Measurements from ENCODE around the gene AP1G2. TPM values are rescaled to one million over a fixed set of nuclear protein-coding genes. Genes with fewer than 3 reads are reported as not detected.

Gene AP1G2
- total and polyA plus RNA-seq, 2 of the 13 experiments (the other 11 are each of a cell fraction or from before 2014, with no cell fraction given) = 96.9 to 611 TPM

DNA sequence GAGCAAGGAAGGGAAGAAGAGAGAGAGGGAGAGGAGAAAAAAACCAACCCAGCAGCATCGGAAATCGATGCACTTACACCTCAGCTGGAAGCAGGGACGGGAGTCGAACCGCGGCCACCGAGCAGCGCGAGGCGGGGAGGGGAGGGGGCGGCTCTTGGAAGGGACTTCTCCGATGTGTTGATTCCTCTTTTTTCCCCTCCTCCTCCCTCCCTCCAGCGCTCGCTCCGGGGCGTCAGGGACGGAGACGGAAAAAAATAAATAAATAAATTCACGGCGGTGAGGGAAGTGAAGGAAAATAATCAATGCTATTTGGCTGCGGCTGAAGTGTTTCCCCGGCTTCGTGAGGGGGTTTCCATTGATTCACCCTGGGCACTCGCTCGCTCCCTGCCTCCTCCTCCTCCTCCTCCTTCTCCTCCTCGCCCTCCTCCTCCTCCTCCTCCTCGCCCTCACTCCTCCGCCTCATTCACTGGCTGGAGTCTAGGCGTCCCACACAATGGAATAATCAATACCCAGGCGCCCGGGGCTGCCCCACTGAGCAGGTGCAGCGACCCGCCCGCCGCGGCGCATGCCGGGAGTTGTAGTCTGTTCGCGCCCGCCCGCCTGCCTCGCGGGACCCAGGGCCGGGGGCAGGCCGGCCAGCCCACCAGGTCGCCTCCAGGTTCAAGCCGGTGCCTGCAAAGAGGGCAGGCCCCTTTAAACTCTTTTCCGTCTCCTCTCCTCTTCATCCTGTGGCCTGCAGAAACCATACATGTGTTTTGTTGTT is 16.1 kb downstream of the AP1G2 start, which contains the start of gene ZFHX2 (continued):
- TF ChIP-seq ZNF234 (CRISPR knock-in tag; conservative IDR thresholded peaks at IDR 0.05) (no peak), NFATC3 (CRISPR knock-in tag; IDR thresholded peaks at IDR 0.05) (peak; percentile 89; the same call in 1 of the 2 replicates), ATRX (CRISPR knock-in tag; IDR thresholded peaks at IDR 0.05; ENCODE audit: borderline replicate concordance) (0 out of 2 replicates have a peak, but pooled peaks have one; percentile 38), MEIS1 (CRISPR knock-in tag; IDR thresholded peaks at IDR 0.05; ENCODE audit: borderline replicate concordance) (peak; percentile 80), RBM22 (optimal IDR thresholded peaks at IDR 0.05; ENCODE audit: low read length) (no peak), ZNF296 (CRISPR knock-in tag; conservative IDR thresholded peaks at IDR 0.05) (peak; percentile 54; the same call in 1 of the 2 replicates), ZNF326 (CRISPR knock-in tag; IDR thresholded peaks at IDR 0.05; ENCODE audit: borderline replicate concordance) (0 out of 2 replicates have a peak, but pooled peaks have one; percentile 76), ZNF512 (CRISPR knock-in tag; IDR thresholded peaks at IDR 0.05) (0 out of 2 replicates have a peak, but pooled peaks have one; percentile 81), ZEB1 (IDR thresholded peaks at IDR 0.05; ENCODE audit: insufficient replicate concordance, low read depth) (no peak), FOXA1 (IDR thresholded peaks at IDR 0.05) (no peak), FOXA1 (CRISPR knock-in tag; IDR thresholded peaks at IDR 0.05) (peak; percentile 24; the same call in 1 of the 2 replicates), ARHGAP35 (CRISPR knock-in tag; IDR thresholded peaks at IDR 0.05; ENCODE audit: borderline replicate concordance) (peak; percentile 48; the same call in 1 of the 2 replicates), KAT7 (CRISPR knock-in tag; IDR thresholded peaks at IDR 0.05; ENCODE audit: borderline replicate concordance) (peak; percentile 89), ZFP36L1 (CRISPR knock-in tag; IDR thresholded peaks at IDR 0.05) (no peak), KLF12 (CRISPR knock-in tag; IDR thresholded peaks at IDR 0.05; ENCODE audit: borderline replicate concordance) (peak; percentile 97), ZNF343 (CRISPR knock-in tag; IDR thresholded peaks at IDR 0.05) (peak; percentile 21; the same call in 1 of the 2 replicates), ZNF512B (CRISPR knock-in tag; IDR thresholded peaks at IDR 0.05; ENCODE audit: borderline replicate concordance) (peak; percentile 89; the same call in 1 of the 2 replicates), ZNF572 (CRISPR knock-in tag; IDR thresholded peaks at IDR 0.05) (no peak), ZNF317 (CRISPR knock-in tag; IDR thresholded peaks at IDR 0.05) (no peak)
- TF ChIP-seq, protein P1, sequence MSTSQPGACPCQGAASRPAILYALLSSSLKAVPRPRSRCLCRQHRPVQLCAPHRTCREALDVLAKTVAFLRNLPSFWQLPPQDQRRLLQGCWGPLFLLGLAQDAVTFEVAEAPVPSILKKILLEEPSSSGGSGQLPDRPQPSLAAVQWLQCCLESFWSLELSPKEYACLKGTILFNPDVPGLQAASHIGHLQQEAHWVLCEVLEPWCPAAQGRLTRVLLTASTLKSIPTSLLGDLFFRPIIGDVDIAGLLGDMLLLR (CRISPR knock-in tag; IDR thresholded peaks at IDR 0.05) = peak; percentile 54; the same call in 1 of the 2 replicates
- TF ChIP-seq, protein P2, sequence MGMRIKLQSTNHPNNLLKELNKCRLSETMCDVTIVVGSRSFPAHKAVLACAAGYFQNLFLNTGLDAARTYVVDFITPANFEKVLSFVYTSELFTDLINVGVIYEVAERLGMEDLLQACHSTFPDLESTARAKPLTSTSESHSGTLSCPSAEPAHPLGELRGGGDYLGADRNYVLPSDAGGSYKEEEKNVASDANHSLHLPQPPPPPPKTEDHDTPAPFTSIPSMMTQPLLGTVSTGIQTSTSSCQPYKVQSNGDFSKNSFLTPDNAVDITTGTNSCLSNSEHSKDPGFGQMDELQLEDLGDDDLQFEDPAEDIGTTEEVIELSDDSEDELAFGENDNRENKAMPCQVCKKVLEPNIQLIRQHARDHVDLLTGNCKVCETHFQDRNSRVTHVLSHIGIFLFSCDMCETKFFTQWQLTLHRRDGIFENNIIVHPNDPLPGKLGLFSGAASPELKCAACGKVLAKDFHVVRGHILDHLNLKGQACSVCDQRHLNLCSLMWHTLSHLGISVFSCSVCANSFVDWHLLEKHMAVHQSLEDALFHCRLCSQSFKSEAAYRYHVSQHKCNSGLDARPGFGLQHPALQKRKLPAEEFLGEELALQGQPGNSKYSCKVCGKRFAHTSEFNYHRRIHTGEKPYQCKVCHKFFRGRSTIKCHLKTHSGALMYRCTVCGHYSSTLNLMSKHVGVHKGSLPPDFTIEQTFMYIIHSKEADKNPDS (CRISPR knock-in tag; IDR thresholded peaks at IDR 0.05) = no peak
